Endothelial cell of coronary artery (primary cell): ENCODE measurements around the gene TMEM203. TPM values are rescaled to one million over a fixed set of nuclear protein-coding genes. Genes with fewer than 3 reads are reported as not detected.

Source experiments
- total RNA-seq: library from RNA; depleted of rRNA; stranded (reverse); fragments of >200 nt; gene quantifications from 2 replicates; pipeline ENCODE4 v1.2.3, GENCODE V29; 2014

The TMEM203 gene
- total RNA-seq, 1 donor from 2014 or later = 22.7 TPM

Other genes with a start within 250 kb of the TMEM203 start
- gene PTGDS, start 228.1 kb downstream of the TMEM203 start, total RNA-seq = 0.56 TPM in 1 of 2 replicates, not detected in the other
- gene LCNL1, start 222.7 kb downstream of the TMEM203 start, total RNA-seq = 0.19 TPM in 1 of 2 replicates, not detected in the other
- 14.8 and 18.4 TPM in 2 replicates for gene PAXX, start 213.2 kb downstream of the TMEM203 start, total RNA-seq
- gene CLIC3, start 209.1 kb downstream of the TMEM203 start, total RNA-seq = 0.90 and 7.6 TPM in 2 replicates
- 11.0 and 27.3 TPM in 2 replicates for gene ABCA2, start 177.4 kb downstream of the TMEM203 start, total RNA-seq
- gene FUT7, start 173.6 kb downstream of the TMEM203 start, total RNA-seq = not detected in 2 replicates
- 29.4 and 39.3 TPM in 2 replicates for gene NPDC1, start 159.5 kb downstream of the TMEM203 start, total RNA-seq
- gene ENTPD2, start 151.6 kb downstream of the TMEM203 start, total RNA-seq = not detected in 2 replicates
- 5.5 and 15.9 TPM in 2 replicates for gene SAPCD2, start 135.1 kb downstream of the TMEM203 start, total RNA-seq
- 8.7 and 11.6 TPM in 2 replicates for gene UAP1L1, start 128.1 kb downstream of the TMEM203 start, total RNA-seq
- 54.5 and 71.4 TPM in 2 replicates for gene MAN1B1, start 118.7 kb downstream of the TMEM203 start, total RNA-seq
- 76.0 and 87.4 TPM in 2 replicates for gene DPP7, start 90.9 kb downstream of the TMEM203 start, total RNA-seq
- under 0.01 and 0.09 TPM in 2 replicates for gene GRIN1, start 66.5 kb downstream of the TMEM203 start, total RNA-seq
- not detected in 2 replicates for gene LRRC26, start 35.6 kb downstream of the TMEM203 start, total RNA-seq
- not detected in 2 replicates for gene TMEM210, start 33.6 kb downstream of the TMEM203 start, total RNA-seq
- gene ANAPC2, start 17.1 kb downstream of the TMEM203 start, total RNA-seq = 21.3 and 26.8 TPM in 2 replicates
- gene SSNA1, start 17.0 kb downstream of the TMEM203 start, total RNA-seq = 108 and 110 TPM in 2 replicates
- 4.4 and 5.6 TPM in 2 replicates for gene TPRN, start 4.9 kb downstream of the TMEM203 start, total RNA-seq
- 2.7 and 3.7 TPM in 2 replicates for gene NDOR1, start 52 bp upstream of the TMEM203 start, total RNA-seq
- 0.09 and 0.19 TPM in 2 replicates for gene RNF208, start 16.6 kb upstream of the TMEM203 start, total RNA-seq
- 0.19 and 0.45 TPM in 2 replicates for gene CYSRT1, start 19.5 kb upstream of the TMEM203 start, total RNA-seq
- under 0.01 TPM in 1 of 2 replicates, not detected in the other for gene RNF224, start 21.9 kb upstream of the TMEM203 start, total RNA-seq
- not detected in 2 replicates for gene SLC34A3, start 25.3 kb upstream of the TMEM203 start, total RNA-seq
- gene TUBB4B, start 35.6 kb upstream of the TMEM203 start, total RNA-seq = 208 and 307 TPM in 2 replicates
- gene STPG3, start 45.6 kb upstream of the TMEM203 start, total RNA-seq = not detected in 2 replicates
- gene NELFB, start 49.7 kb upstream of the TMEM203 start, total RNA-seq = 63.9 and 65.0 TPM in 2 replicates
- 27.3 and 27.6 TPM in 2 replicates for gene TOR4A, start 72.1 kb upstream of the TMEM203 start, total RNA-seq
- 23.3 and 32.2 TPM in 2 replicates for gene NRARP, start 96.6 kb upstream of the TMEM203 start, total RNA-seq
- 11.7 and 19.9 TPM in 2 replicates for gene EXD3, start 217.5 kb upstream of the TMEM203 start, total RNA-seq
- gene NOXA1, start 217.7 kb upstream of the TMEM203 start, total RNA-seq = 0.18 and 0.56 TPM in 2 replicates
- under 0.01 TPM in 1 of 2 replicates, not detected in the other for gene ENTPD8, start 235.7 kb upstream of the TMEM203 start, total RNA-seq